Osteoblast (primary cell): Measurements from ENCODE around the gene UMODL1. TPM values are rescaled to one million over a fixed set of nuclear protein-coding genes. Genes with fewer than 3 reads are reported as not detected.

Experiments
- DNase-seq: peaks from one replicate; pipeline ENCODE4 v3.0.0; 2011; ENCODE audit warnings: low spot score, mixed read lengths; ENCODE audit not compliant: insufficient read length; ENCODE audit errors: missing footprints
- H2AFZ ChIP-seq: 2 replicates; pipeline ENCODE4 v1.6.0; 2011; ENCODE audit warnings: mild to moderate bottlenecking, low read length
- H3K27ac ChIP-seq: 2 replicates; pipeline ENCODE4 v1.5.1; 2011; ENCODE audit warnings: mild to moderate bottlenecking, low read depth, low read length, moderate library complexity
- H3K27me3 ChIP-seq: 2 replicates; pipeline ENCODE4 v1.6.0; 2012; ENCODE audit warnings: mild to moderate bottlenecking, control low read depth, inconsistent platforms, low read length, moderate library complexity; ENCODE audit not compliant: insufficient read depth
- H3K36me3 ChIP-seq: 2 replicates; pipeline ENCODE4 v1.5.1; 2011; ENCODE audit warnings: mild to moderate bottlenecking, low read length, control low read depth, moderate library complexity; ENCODE audit not compliant: insufficient read depth
- H3K4me1 ChIP-seq: 2 replicates; pipeline ENCODE4 v1.5.1; 2011; ENCODE audit warnings: mild to moderate bottlenecking, low read length, control low read depth, moderate library complexity; ENCODE audit not compliant: insufficient read depth
- H3K4me2 ChIP-seq: 2 replicates; pipeline ENCODE4 v1.6.0; 2011; ENCODE audit warnings: mild to moderate bottlenecking, low read length; ENCODE audit not compliant: insufficient read depth
- H3K4me3 ChIP-seq: fragments of 200-600 bp; sonication (generic); 3 replicates; pipeline ENCODE4 v1.5.1; 2012; ENCODE audit warnings: mild to moderate bottlenecking, low read length, inconsistent platforms; ENCODE audit not compliant: insufficient read depth
- H3K79me2 ChIP-seq: 2 replicates; pipeline ENCODE4 v1.6.0; 2012; ENCODE audit warnings: mild to moderate bottlenecking, low read length, control low read depth, inconsistent platforms; ENCODE audit not compliant: insufficient read depth
- H3K9me3 ChIP-seq: 2 replicates; pipeline ENCODE4 v1.5.1; 2011; ENCODE audit warnings: low read depth, low read length, control low read depth
- H4K20me1 ChIP-seq: 2 replicates; pipeline ENCODE4 v1.6.0; 2012; ENCODE audit warnings: mild to moderate bottlenecking, low read length, control low read depth; ENCODE audit not compliant: insufficient read depth
- CTCF ChIP-seq: IDR thresholded peaks from 2 replicates; pipeline ENCODE4 v1.5.1; 2011; ENCODE audit warnings: mild to moderate bottlenecking, low read depth, low read length, moderate library complexity; ENCODE audit errors: extremely low read depth
- total RNA-seq: library from RNA; depleted of rRNA; stranded (reverse); fragments of >200 nt; gene quantifications from 2 replicates; pipeline ENCODE4 v1.2.3, GENCODE V29; 2012

The UMODL1 gene
- total RNA-seq, 1 donor, result not detected

- no peak for DNase-seq
- H3K79me2 ChIP-seq, result no peaks in the 10 kb centered on the region
- no peak overlapping the region for H3K4me2 ChIP-seq
- no peak overlapping the region for H3K27ac ChIP-seq
- no peaks in the 10 kb centered on the region for H3K36me3 ChIP-seq
- TF ChIP-seq CTCF, result no peak
- no peaks in the 10 kb centered on the region for H4K20me1 ChIP-seq
- no peaks in the 10 kb centered on the region for H3K9me3 ChIP-seq
- no peaks in the 10 kb centered on the region for H3K4me1 ChIP-seq
- H3K4me3 ChIP-seq, result no peak overlapping the region
- no peak overlapping the region for H2AFZ ChIP-seq
- H3K27me3 ChIP-seq, result peaks cover 4% of the 10 kb centered on the region
These were observed 75.7 kb downstream of the UMODL1 start for GRCh38 chr21:42146821-42147220.

- no peak for DNase-seq
- Histone ChIP-seq H3K27me3 (peaks cover 4% of the 10 kb centered on the region), H3K27ac (no peak overlapping the region), H2AFZ (no peak overlapping the region), H3K4me2 (no peak overlapping the region), H4K20me1 (no peaks in the 10 kb centered on the region), H3K4me1 (no peaks in the 10 kb centered on the region), H3K4me3 (no peak overlapping the region), H3K79me2 (no peaks in the 10 kb centered on the region), H3K9me3 (no peaks in the 10 kb centered on the region), H3K36me3 (no peaks in the 10 kb centered on the region)
- TF ChIP-seq CTCF, result no peak
These were observed 76.4 kb downstream of the UMODL1 start for GRCh38 chr21:42147386-42148020.

- Histone ChIP-seq H3K27ac (no peak overlapping the region), H3K4me3 (no peak overlapping the region), H3K27me3 (peaks cover 2% of the 10 kb centered on the region), H3K4me2 (no peak overlapping the region), H2AFZ (no peak overlapping the region), H3K79me2 (no peaks in the 10 kb centered on the region), H4K20me1 (no peaks in the 10 kb centered on the region), H3K4me1 (no peaks in the 10 kb centered on the region), H3K9me3 (no peaks in the 10 kb centered on the region), H3K36me3 (no peaks in the 10 kb centered on the region)
- DNase-seq, result no peak
- no peak for TF ChIP-seq CTCF
These were observed 77.0 kb downstream of the UMODL1 start for GRCh38 chr21:42148097-42148496.

GRCh38 chr21:42148584-42148983 is 77.5 kb downstream of the UMODL1 start:
- Histone ChIP-seq H3K4me3 (no peak overlapping the region), H3K9me3 (no peaks in the 10 kb centered on the region), H3K36me3 (no peaks in the 10 kb centered on the region), H3K27me3 (peaks cover 2% of the 10 kb centered on the region), H4K20me1 (no peaks in the 10 kb centered on the region), H3K79me2 (no peaks in the 10 kb centered on the region), H3K4me1 (no peaks in the 10 kb centered on the region), H3K27ac (no peak overlapping the region), H2AFZ (no peak overlapping the region), H3K4me2 (no peak overlapping the region)
- TF ChIP-seq CTCF, result no peak
- DNase-seq, result no peak
